Measurements from ENCODE around the gene DONSON.

Gene DONSON

GRCh38 chr21:33557447-33557846 is 31.0 kb downstream of the DONSON start:
- no peak for TF ChIP-seq CTCF (IDR thresholded peaks at IDR 0.05; ENCODE audit: control insufficient read depth, insufficient read depth, low read depth, low read length, missing control alignments)
- H3K4me3 ChIP-seq (ENCODE audit: control insufficient read depth, low read depth, low read length), result no peak overlapping the region
- no peak for DNase-seq (ENCODE audit: low read depth)

DNA sequence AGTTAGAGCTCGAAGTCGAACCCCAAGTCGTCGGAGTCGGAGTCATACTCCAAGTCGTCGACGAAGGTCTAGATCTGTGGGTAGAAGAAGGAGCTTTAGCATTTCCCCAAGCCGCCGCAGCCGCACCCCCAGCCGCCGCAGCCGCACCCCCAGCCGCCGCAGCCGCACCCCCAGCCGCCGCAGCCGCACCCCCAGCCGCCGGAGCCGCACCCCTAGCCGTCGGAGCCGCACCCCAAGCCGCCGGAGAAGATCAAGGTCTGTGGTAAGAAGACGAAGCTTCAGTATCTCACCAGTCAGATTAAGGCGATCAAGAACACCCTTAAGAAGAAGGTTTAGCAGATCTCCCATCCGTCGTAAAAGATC is 33.5 kb downstream of the DONSON start:
- no peak for DNase-seq (ENCODE audit: low read depth)
- no peak for TF ChIP-seq CTCF (IDR thresholded peaks at IDR 0.05; ENCODE audit: control insufficient read depth, insufficient read depth, low read depth, low read length, missing control alignments)
- no peak overlapping the region for H3K4me3 ChIP-seq (ENCODE audit: control insufficient read depth, low read depth, low read length)

GRCh38 chr21:33554236-33554981 is 34.1 kb downstream of the DONSON start:
- DNase-seq (ENCODE audit: low read depth), result no peak
- TF ChIP-seq CTCF (IDR thresholded peaks at IDR 0.05; ENCODE audit: control insufficient read depth, insufficient read depth, low read depth, low read length, missing control alignments), result no peak
- no peak overlapping the region for H3K4me3 ChIP-seq (ENCODE audit: control insufficient read depth, low read depth, low read length)

DNA sequence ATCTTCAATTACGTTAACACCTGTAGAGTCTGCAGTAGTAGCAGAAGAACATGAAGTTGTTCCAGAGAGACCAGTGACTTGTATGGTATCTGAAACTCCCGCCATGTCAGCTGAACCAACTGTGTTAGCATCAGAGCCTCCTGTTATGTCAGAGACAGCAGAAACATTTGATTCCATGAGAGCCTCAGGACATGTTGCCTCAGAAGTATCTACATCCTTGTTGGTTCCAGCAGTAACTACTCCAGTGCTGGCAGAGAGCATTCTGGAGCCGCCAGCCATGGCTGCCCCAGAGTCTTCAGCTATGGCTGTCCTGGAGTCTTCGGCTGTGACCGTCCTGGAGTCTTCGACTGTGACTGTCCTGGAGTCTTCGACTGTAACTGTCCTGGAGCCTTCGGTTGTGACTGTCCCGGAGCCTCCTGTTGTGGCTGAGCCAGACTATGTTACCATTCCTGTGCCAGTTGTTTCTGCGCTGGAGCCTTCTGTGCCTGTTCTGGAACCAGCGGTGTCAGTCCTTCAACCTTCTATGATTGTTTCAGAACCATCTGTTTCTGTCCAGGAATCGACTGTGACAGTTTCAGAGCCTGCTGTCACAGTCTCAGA is 35.4 kb downstream of the DONSON start:
- DNase-seq (ENCODE audit: low read depth), result no peak
- H3K4me3 ChIP-seq (ENCODE audit: control insufficient read depth, low read depth, low read length), result no peak overlapping the region
- no peak for TF ChIP-seq CTCF (IDR thresholded peaks at IDR 0.05; ENCODE audit: control insufficient read depth, insufficient read depth, low read depth, low read length, missing control alignments)

DNA sequence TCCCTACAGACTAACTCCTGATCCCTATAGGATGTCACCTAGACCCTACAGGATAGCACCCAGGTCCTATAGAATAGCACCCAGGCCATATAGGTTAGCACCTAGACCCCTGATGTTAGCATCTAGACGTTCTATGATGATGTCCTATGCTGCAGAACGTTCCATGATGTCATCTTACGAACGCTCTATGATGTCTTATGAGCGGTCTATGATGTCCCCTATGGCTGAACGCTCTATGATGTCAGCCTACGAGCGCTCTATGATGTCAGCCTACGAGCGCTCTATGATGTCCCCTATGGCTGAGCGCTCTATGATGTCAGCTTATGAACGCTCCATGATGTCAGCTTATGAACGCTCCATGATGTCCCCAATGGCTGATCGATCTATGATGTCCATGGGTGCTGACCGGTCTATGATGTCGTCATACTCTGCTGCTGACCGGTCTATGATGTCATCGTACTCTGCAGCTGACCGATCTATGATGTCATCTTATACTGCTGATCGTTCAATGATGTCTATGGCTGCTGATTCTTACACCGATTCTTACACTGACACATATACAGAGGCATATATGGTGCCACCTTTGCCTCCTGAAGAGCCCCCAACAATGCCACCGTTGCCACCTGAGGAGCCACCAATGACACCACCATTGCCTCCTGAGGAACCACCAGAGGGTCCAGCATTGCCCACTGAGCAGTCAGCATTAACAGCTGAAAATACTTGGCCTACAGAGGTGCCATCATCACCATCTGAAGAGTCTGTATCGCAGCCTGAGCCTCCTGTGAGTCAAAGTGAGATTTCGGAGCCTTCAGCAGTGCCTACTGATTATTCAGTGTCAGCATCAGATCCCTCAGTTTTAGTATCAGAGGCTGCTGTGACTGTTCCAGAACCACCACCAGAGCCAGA is 36.1 kb downstream of the DONSON start:
- H3K4me3 ChIP-seq (ENCODE audit: control insufficient read depth, low read depth, low read length), result no peak overlapping the region
- no peak for TF ChIP-seq CTCF (IDR thresholded peaks at IDR 0.05; ENCODE audit: control insufficient read depth, insufficient read depth, low read depth, low read length, missing control alignments)
- DNase-seq (ENCODE audit: low read depth), result no peak

GRCh38 chr21:33551664-33552063 is 36.8 kb downstream of the DONSON start:
- H3K4me3 ChIP-seq (ENCODE audit: control insufficient read depth, low read depth, low read length), result no peak overlapping the region
- no peak for TF ChIP-seq CTCF (IDR thresholded peaks at IDR 0.05; ENCODE audit: control insufficient read depth, insufficient read depth, low read depth, low read length, missing control alignments)
- DNase-seq (ENCODE audit: low read depth), result no peak

Measured in AG09309 (cell line).